ENCODE data around the gene NFILZ.

The NFILZ gene

DNA sequence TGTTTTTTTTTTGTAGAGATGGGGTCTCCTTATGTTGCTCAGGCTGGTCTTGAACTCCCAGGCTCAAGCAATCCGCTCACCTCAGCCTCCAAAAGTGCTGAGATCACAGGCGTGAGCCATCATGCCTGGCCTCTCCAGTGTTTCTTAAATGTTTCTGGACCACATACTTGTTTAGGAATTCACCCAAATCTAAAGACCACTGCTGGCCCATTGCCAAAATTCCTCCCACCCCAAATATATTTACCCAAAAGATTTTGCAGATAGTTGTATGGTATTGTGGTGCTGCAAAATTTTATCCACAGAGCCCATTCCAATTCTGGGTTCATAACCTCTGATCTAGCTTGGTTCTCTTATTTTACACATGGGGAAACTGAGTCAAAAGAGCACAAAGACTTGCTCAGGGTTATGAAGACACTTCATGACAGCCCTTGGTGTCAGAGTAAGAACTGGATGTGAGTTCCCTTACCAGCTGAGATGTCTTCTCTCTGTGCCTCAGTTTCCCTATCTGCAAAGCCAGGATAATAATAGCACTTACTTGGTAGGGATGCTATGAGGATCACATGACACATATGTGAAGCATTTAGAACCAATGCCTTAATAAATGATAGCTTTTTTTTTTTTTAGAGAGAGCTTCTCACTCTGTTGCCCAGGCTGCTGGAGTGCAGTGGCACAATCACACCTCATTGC lies 10.9 kb downstream of the NFILZ start:
- TF ChIP-seq, protein P1, sequence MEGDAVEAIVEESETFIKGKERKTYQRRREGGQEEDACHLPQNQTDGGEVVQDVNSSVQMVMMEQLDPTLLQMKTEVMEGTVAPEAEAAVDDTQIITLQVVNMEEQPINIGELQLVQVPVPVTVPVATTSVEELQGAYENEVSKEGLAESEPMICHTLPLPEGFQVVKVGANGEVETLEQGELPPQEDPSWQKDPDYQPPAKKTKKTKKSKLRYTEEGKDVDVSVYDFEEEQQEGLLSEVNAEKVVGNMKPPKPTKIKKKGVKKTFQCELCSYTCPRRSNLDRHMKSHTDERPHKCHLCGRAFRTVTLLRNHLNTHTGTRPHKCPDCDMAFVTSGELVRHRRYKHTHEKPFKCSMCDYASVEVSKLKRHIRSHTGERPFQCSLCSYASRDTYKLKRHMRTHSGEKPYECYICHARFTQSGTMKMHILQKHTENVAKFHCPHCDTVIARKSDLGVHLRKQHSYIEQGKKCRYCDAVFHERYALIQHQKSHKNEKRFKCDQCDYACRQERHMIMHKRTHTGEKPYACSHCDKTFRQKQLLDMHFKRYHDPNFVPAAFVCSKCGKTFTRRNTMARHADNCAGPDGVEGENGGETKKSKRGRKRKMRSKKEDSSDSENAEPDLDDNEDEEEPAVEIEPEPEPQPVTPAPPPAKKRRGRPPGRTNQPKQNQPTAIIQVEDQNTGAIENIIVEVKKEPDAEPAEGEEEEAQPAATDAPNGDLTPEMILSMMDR (IDR thresholded peaks at IDR 0.05; ENCODE audit: borderline replicate concordance, control extremely low read depth, extremely low read depth, insufficient read depth, missing control alignments), result no peak
- no peak for DNase-seq (ENCODE audit: low spot score)
- in situ Hi-C loops (cut with MboI; ENCODE audit: low sequenced_read_pairs, unreplicated experiment), result no loop called here

GRCh38 chr19:8641908-8642547 lies 11.6 kb downstream of the NFILZ start:
- DNase-seq (ENCODE audit: low spot score), result peak; percentile 55
- in situ Hi-C loops (cut with MboI; ENCODE audit: low sequenced_read_pairs, unreplicated experiment), result no loop called here
- TF ChIP-seq, protein P1 (IDR thresholded peaks at IDR 0.05; ENCODE audit: borderline replicate concordance, control extremely low read depth, extremely low read depth, insufficient read depth, missing control alignments), result no peak

DNA sequence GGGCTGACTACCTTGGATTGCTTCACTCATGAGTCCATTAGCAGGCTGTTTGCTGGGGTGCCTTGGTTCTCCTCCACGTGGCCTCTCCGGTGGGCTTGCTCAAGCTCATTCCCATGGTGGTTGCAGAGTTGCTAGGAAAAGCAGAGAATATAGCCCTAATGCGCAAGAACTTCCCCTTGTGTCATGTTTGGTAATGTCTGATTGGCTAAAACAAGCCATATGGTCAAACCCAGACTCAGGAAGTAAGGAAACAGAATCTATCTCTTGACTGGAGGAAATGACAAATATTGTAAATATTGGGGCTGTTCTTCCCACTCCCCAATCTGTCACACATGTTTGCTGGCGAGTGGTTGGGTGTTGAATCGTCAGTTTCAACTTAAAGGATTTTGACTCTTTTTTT lies 12.1 kb downstream of the NFILZ start:
- in situ Hi-C loops (cut with MboI; ENCODE audit: low sequenced_read_pairs, unreplicated experiment), result no loop called here
- TF ChIP-seq, protein P1 (IDR thresholded peaks at IDR 0.05; ENCODE audit: borderline replicate concordance, control extremely low read depth, extremely low read depth, insufficient read depth, missing control alignments), result no peak

GRCh38 chr19:8643860-8644653 lies 13.6 kb downstream of the NFILZ start:
- in situ Hi-C loops (cut with MboI; ENCODE audit: low sequenced_read_pairs, unreplicated experiment), result no loop called here
- TF ChIP-seq, protein P1 (IDR thresholded peaks at IDR 0.05; ENCODE audit: borderline replicate concordance, control extremely low read depth, extremely low read depth, insufficient read depth, missing control alignments), result no peak

More for the DNA sequence above, 12.1 kb downstream of the NFILZ start:
- no peak for DNase-seq (ENCODE audit: low spot score)

DNA sequence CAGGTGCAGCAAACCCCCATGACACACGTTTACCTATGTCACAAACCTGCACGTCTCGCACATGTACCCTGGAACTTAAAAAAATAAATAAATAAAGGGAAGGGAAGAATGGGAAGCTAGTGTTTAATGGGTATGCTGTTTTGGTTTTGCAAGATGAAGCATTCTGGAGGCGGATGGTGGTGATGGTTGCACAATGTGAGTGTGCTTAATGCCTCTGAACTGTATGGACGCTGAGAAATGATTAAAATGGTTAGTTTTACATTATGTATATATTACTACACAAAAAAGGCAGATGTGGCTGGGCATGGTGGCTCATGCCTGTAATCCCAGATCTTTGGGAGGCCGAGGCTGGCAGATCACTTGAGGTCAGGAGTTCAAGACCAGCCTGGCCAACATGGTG lies 17.8 kb downstream of the NFILZ start:
- TF ChIP-seq, protein P1 (IDR thresholded peaks at IDR 0.05; ENCODE audit: borderline replicate concordance, control extremely low read depth, extremely low read depth, insufficient read depth, missing control alignments), result no peak
- in situ Hi-C loops (cut with MboI; ENCODE audit: low sequenced_read_pairs, unreplicated experiment), result no loop called here
- no peak for DNase-seq (ENCODE audit: low spot score)

More at GRCh38 chr19:8643860-8644653, 13.6 kb downstream of the NFILZ start:
- DNase-seq (ENCODE audit: low spot score), result no peak

GRCh38 chr19:8654591-8655339 lies 24.3 kb downstream of the NFILZ start:
- peak; percentile 87 for DNase-seq (ENCODE audit: low spot score)
- TF ChIP-seq, protein P1 (IDR thresholded peaks at IDR 0.05; ENCODE audit: borderline replicate concordance, control extremely low read depth, extremely low read depth, insufficient read depth, missing control alignments), result peak; percentile 88
- in situ Hi-C loops (cut with MboI; ENCODE audit: low sequenced_read_pairs, unreplicated experiment), result no loop called here

All from GM13976 (cell line).